Mammary epithelial cell (primary cell): ENCODE measurements around the gene PARD3B.

ENCODE experiments used
- CTCF ChIP-seq, 2 donors: IDR thresholded peaks in 1 of 2; conservative IDR thresholded peaks in 1 of 2; 2 replicates each; pipeline ENCODE4 v1.5.1; 2011 to 2012; ENCODE audit warnings: inconsistent platforms in 2 of 2, low read length in 2 of 2, mild to moderate bottlenecking in 2 of 2, control low read depth in 1 of 2, low read depth in 1 of 2; ENCODE audit not compliant: insufficient read depth in 1 of 2; ENCODE audit errors: extremely low read depth in 1 of 2
- EZH2 ChIP-seq: IDR thresholded peaks from 2 replicates; pipeline ENCODE4 v1.6.1; 2012; ENCODE audit warnings: low read length, inconsistent platforms, borderline replicate concordance

- no peak for TF ChIP-seq CTCF (conservative IDR thresholded peaks at IDR 0.05 in 1 of 2, IDR thresholded peaks at IDR 0.05 in 1 of 2; ENCODE audit: extremely low read depth in 1 of 2, insufficient read depth in 1 of 2, low read depth in 1 of 2, low read length in 2 of 2)
- no peak for TF ChIP-seq EZH2
Measured at GRCh38 chr2:205014201-205014600, 468.9 kb downstream of the PARD3B start.
